ENCODE results near the gene SIGLEC10. TPM values are rescaled to one million over a fixed set of nuclear protein-coding genes. Genes with fewer than 3 reads are reported as not detected.
A peak's percentile ranks its signal among the peaks of the same experiment; 100 is the strongest.

The SIGLEC10 gene

GRCh38 chr19:51365211-51365964 is 52.1 kb downstream of the SIGLEC10 start:
- no peak overlapping the region for H2BK120ac ChIP-seq (ENCODE audit: low read depth, low read length)
- no peak for DNase-seq
- H4K8ac ChIP-seq (ENCODE audit: low read depth, low read length) = no peak overlapping the region
- H3K18ac ChIP-seq (ENCODE audit: low read length) = peak overlapping the region; percentile 30
- H3K27me3 ChIP-seq (ENCODE audit: insufficient read depth, low read length, poor library complexity) = no peaks in the 10 kb centered on the region
- peak overlapping the region; percentile 39 for H2BK5ac ChIP-seq (ENCODE audit: low read length)
- peak overlapping the region; percentile 22 for H3K27ac ChIP-seq (ENCODE audit: low read depth, low read length)
- H3K4me3 ChIP-seq (ENCODE audit: low read length) = peak overlapping the region; percentile 72
- H3K79me2 ChIP-seq (ENCODE audit: control insufficient read depth, insufficient read depth, low read length) = no peaks in the 10 kb centered on the region
- no peak overlapping the region for H3K4ac ChIP-seq (ENCODE audit: low read depth, low read length)
- peak overlapping the region; percentile 91 for H3K9ac ChIP-seq (ENCODE audit: low read length)
- no peak overlapping the region for H2AK5ac ChIP-seq (ENCODE audit: low read length)
- H3K4me2 ChIP-seq (ENCODE audit: low read length) = peak overlapping the region; percentile 84
- no CpG with 5 or more reads among the region's 10 CpGs for WGBS (ENCODE audit: extremely low coverage, insufficient coverage, low lambda C conversion rate)
- H4K5ac ChIP-seq (ENCODE audit: low read length) = no peak overlapping the region
- H3K4me1 ChIP-seq (ENCODE audit: control insufficient read depth, low read depth, low read length) = peaks cover 16% of the 10 kb centered on the region
- no peak overlapping the region for H2BK15ac ChIP-seq (replicated peaks; ENCODE audit: low read depth)
- no peaks in the 10 kb centered on the region for H3K36me3 ChIP-seq (ENCODE audit: control insufficient read depth, insufficient read depth, low read length)
- peaks cover 4% of the 10 kb centered on the region for H3K79me1 ChIP-seq (ENCODE audit: low read length)
- H3K56ac ChIP-seq (ENCODE audit: low read length) = peak overlapping the region; percentile 96
- H3K23ac ChIP-seq (ENCODE audit: low read length) = no peak overlapping the region

- Histone ChIP-seq H3K4ac (ENCODE audit: low read depth, low read length) (no peak overlapping the region), H3K56ac (ENCODE audit: low read length) (peak overlapping the region; percentile 60), H3K36me3 (ENCODE audit: control insufficient read depth, insufficient read depth, low read length) (no peaks in the 10 kb centered on the region), H3K4me1 (ENCODE audit: control insufficient read depth, low read depth, low read length) (peaks cover 16% of the 10 kb centered on the region), H3K79me2 (ENCODE audit: control insufficient read depth, insufficient read depth, low read length) (no peaks in the 10 kb centered on the region), H4K8ac (ENCODE audit: low read depth, low read length) (no peak overlapping the region), H2BK15ac (replicated peaks; ENCODE audit: low read depth) (no peak overlapping the region), H3K18ac (ENCODE audit: low read length) (no peak overlapping the region), H3K4me2 (ENCODE audit: low read length) (no peak overlapping the region), H4K5ac (ENCODE audit: low read length) (no peak overlapping the region), H3K27me3 (ENCODE audit: insufficient read depth, low read length, poor library complexity) (no peaks in the 10 kb centered on the region), H3K79me1 (ENCODE audit: low read length) (peaks cover 4% of the 10 kb centered on the region), H3K4me3 (ENCODE audit: low read length) (no peak overlapping the region), H3K27ac (ENCODE audit: low read depth, low read length) (no peak overlapping the region), H2BK5ac (ENCODE audit: low read length) (no peak overlapping the region), H2AK5ac (ENCODE audit: low read length) (peak overlapping the region; percentile 35), H2BK120ac (ENCODE audit: low read depth, low read length) (no peak overlapping the region), H3K23ac (ENCODE audit: low read length) (no peak overlapping the region), H3K9ac (ENCODE audit: low read length) (peak overlapping the region; percentile 26)
- no CpG with 5 or more reads among the region's 15 CpGs for whole genome bisulfite sequencing (ENCODE audit: extremely low coverage, insufficient coverage, low lambda C conversion rate)
- DNase-seq = no peak
Observed at GRCh38 chr19:51364200-51365106, 53.0 kb downstream of the SIGLEC10 start.

- H3K79me2 ChIP-seq (ENCODE audit: control insufficient read depth, insufficient read depth, low read length) = no peaks in the 10 kb centered on the region
- no peak overlapping the region for H3K9ac ChIP-seq (ENCODE audit: low read length)
- H3K27ac ChIP-seq (ENCODE audit: low read depth, low read length) = no peak overlapping the region
- no peak overlapping the region for H2BK15ac ChIP-seq (replicated peaks; ENCODE audit: low read depth)
- no peaks in the 10 kb centered on the region for H3K36me3 ChIP-seq (ENCODE audit: control insufficient read depth, insufficient read depth, low read length)
- no peak overlapping the region for H3K56ac ChIP-seq (ENCODE audit: low read length)
- H2BK120ac ChIP-seq (ENCODE audit: low read depth, low read length) = no peak overlapping the region
- H3K4me1 ChIP-seq (ENCODE audit: control insufficient read depth, low read depth, low read length) = peaks cover 10% of the 10 kb centered on the region
- H4K8ac ChIP-seq (ENCODE audit: low read depth, low read length) = no peak overlapping the region
- no peaks in the 10 kb centered on the region for H3K27me3 ChIP-seq (ENCODE audit: insufficient read depth, low read length, poor library complexity)
- DNase-seq = no peak
- H2AK5ac ChIP-seq (ENCODE audit: low read length) = no peak overlapping the region
- H2BK5ac ChIP-seq (ENCODE audit: low read length) = no peak overlapping the region
- peaks cover 2% of the 10 kb centered on the region for H3K79me1 ChIP-seq (ENCODE audit: low read length)
- H3K4ac ChIP-seq (ENCODE audit: low read depth, low read length) = no peak overlapping the region
- no peak overlapping the region for H3K18ac ChIP-seq (ENCODE audit: low read length)
- no peak overlapping the region for H3K4me2 ChIP-seq (ENCODE audit: low read length)
- H3K23ac ChIP-seq (ENCODE audit: low read length) = no peak overlapping the region
- no peak overlapping the region for H3K4me3 ChIP-seq (ENCODE audit: low read length)
- H4K5ac ChIP-seq (ENCODE audit: low read length) = no peak overlapping the region
- WGBS (ENCODE audit: extremely low coverage, insufficient coverage, low lambda C conversion rate) = no CpG with 5 or more reads among the region's 13 CpGs
Observed at GRCh38 chr19:51361239-51361638, 56.2 kb downstream of the SIGLEC10 start.

Small RNAs within 50 kb of the gene (small RNA-seq; reads per million reads assigned to genes)
- gene AC020914.5 (ENCODE audit: insufficient read depth) = not detected
